Sigmoid colon (tissue), 7 donors: ENCODE data around the gene TTC17. TPM values are rescaled to one million over a fixed set of nuclear protein-coding genes. Genes with fewer than 3 reads are reported as not detected.
"Not testable (repeated sequence)": the region's sequence is repeated elsewhere in the genome, so short reads cannot be mapped to it uniquely, and the experiment has no call there.

Experiments used
- DNase-seq: peaks from one replicate; pipeline ENCODE4 v3.0.0-alpha.2; 2019
- H3K27ac ChIP-seq, 4 donors: fragments of 200-600 bp; sonication (generic); one replicate each; pipeline ENCODE4 v1.5.1; 2016 to 2019; ENCODE audit warnings: mild to moderate bottlenecking in 1 of 4
- H3K27me3 ChIP-seq, 3 donors: fragments of 200-600 bp; sonication (generic); one replicate each; pipeline ENCODE4 v1.5.1; 2019; ENCODE audit warnings: mild to moderate bottlenecking in 1 of 3
- H3K36me3 ChIP-seq, 4 donors: fragments of 200-600 bp; sonication (generic); one replicate each; pipeline ENCODE4 v1.5.1; 2016 to 2019
- H3K4me1 ChIP-seq, 4 donors: fragments of 200-600 bp; sonication (generic); one replicate each; pipeline ENCODE4 v1.5.1; 2017 to 2019
- H3K4me3 ChIP-seq, 4 donors: fragments of 200-600 bp; sonication (generic); one replicate each; pipeline ENCODE4 v1.5.1; 2017 to 2019; ENCODE audit warnings: mild to moderate bottlenecking in 2 of 4, moderate library complexity in 1 of 4
- H3K9me3 ChIP-seq, 4 donors: fragments of 200-600 bp in 3 of 4; sonication (generic) in 3 of 4; one replicate each; pipeline versions ENCODE4 v1.5.1 to v1.6.1; 2013 to 2019
- CTCF ChIP-seq, 4 experiments: fragments of 450-650 bp in 3 of 4; fragments of 200-600 bp in 1 of 4; IDR thresholded peaks; one replicate each; pipeline ENCODE4 v1.5.1; 2016 to 2019; ENCODE audit warnings: antibody characterized with exemption in 4 of 4, mild to moderate bottlenecking in 3 of 4, moderate library complexity in 2 of 4
- EP300 ChIP-seq, 4 donors: sonication (generic); formaldehyde crosslinking; IDR thresholded peaks; one replicate each; pipeline ENCODE4 v1.6.1; 2017; ENCODE audit warnings: antibody characterized with exemption in 4 of 4
- POLR2A ChIP-seq, 2 donors: fragments of 450-650 bp; IDR thresholded peaks; one replicate each; pipeline ENCODE4 v1.6.1; 2016; ENCODE audit warnings: antibody characterized with exemption in 2 of 2, mild to moderate bottlenecking in 2 of 2, moderate library complexity in 2 of 2
- POLR2AphosphoS5 ChIP-seq, 4 donors: sonication (generic); formaldehyde crosslinking; IDR thresholded peaks; one replicate each; pipeline ENCODE4 v1.6.1; 2017; ENCODE audit warnings: antibody characterized with exemption in 4 of 4
- WGBS, 2 donors: extraction: QIAGEN DNeasy Blood & Tissue Kit; methylation state at CpG; one replicate each; pipeline ENCODE4 v1.1.7; 2013; 5-methylcytosine and 5-hydroxymethylcytosine counted together
- intact Hi-C: fragments of 100-400 bp; cut with DNase I; formaldehyde crosslinking; loops from one replicate; pipeline ENCODE4 v1.15.1; 2023
- polyA plus RNA-seq, 3 donors: library from polyadenylated mRNA; stranded (reverse); fragments of 200-250 nt; gene quantifications; one replicate each; pipeline ENCODE4 v1.2.3, GENCODE V29; 2013
- total RNA-seq, 4 donors: library from RNA; depleted of rRNA; stranded (reverse); fragments of >200 nt; gene quantifications; one replicate each; pipeline ENCODE4 v1.1.0, GENCODE V29; 2016
- donor health status: healthy with polysubstance abuse.
- donor health status: Bipolar disorder and iron deficiency.
- donor health status: healthy.

The TTC17 gene
- total and polyA plus RNA-seq, 7 donors = 8.4 to 102 (median 79.2) TPM

GRCh38 chr11:43393765-43394355 lies 35.1 kb downstream of the TTC17 start:
- Histone ChIP-seq H3K4me3 (no peak overlapping the region), H3K27me3 (no peaks in the 10 kb centered on the region), H3K9me3 (no peaks in the 10 kb centered on the region), H3K27ac (no peak overlapping the region), H3K4me1 (no peaks in the 10 kb centered on the region), H3K36me3 (peaks cover 15 to 91% (median 28%) of the 10 kb centered on the region in 4 donors)
- WGBS, 2 donors = 57 to 78% methylated on average over 2 of the region's 2 CpGs
- TF ChIP-seq EP300 (IDR thresholded peaks at IDR 0.05) (no peak), POLR2A (IDR thresholded peaks at IDR 0.05) (no peak), CTCF (IDR thresholded peaks at IDR 0.05) (no peak), POLR2AphosphoS5 (IDR thresholded peaks at IDR 0.05) (no peak)
- no peak for DNase-seq
- intact Hi-C loops = loop anchor here (10.0 kb wide), 1 partner anchor 69 kb away; no protein-coding TSS in a partner anchor

GRCh38 chr11:43396617-43397016 lies 37.9 kb downstream of the TTC17 start:
- Histone ChIP-seq H3K27ac (no peak overlapping the region), H3K4me3 (no peak overlapping the region), H3K27me3 (no peaks in the 10 kb centered on the region), H3K4me1 (no peaks in the 10 kb centered on the region), H3K36me3 (peaks cover 19 to 93% (median 35%) of the 10 kb centered on the region in 4 donors), H3K9me3 (no peaks in the 10 kb centered on the region)
- TF ChIP-seq POLR2AphosphoS5 (IDR thresholded peaks at IDR 0.05) = no peak
- no peak for TF ChIP-seq EP300 (IDR thresholded peaks at IDR 0.05)
- no peak for TF ChIP-seq POLR2A (IDR thresholded peaks at IDR 0.05)
- TF ChIP-seq CTCF (IDR thresholded peaks at IDR 0.05) = no peak
- no peak for DNase-seq
- intact Hi-C loops = loop anchor here (10.0 kb wide), 1 partner anchor 72 kb away; no protein-coding TSS in a partner anchor
- WGBS, 2 donors = 70 to 88% methylated on average over 3 of the region's 3 CpGs

GRCh38 chr11:43397251-43397650 lies 38.5 kb downstream of the TTC17 start:
- no peak for TF ChIP-seq POLR2A (IDR thresholded peaks at IDR 0.05)
- 88 to 94% methylated on average over 3 of the region's 3 CpGs for WGBS, 2 donors
- Histone ChIP-seq H3K4me3 (no peak overlapping the region), H3K9me3 (no peaks in the 10 kb centered on the region), H3K27me3 (no peaks in the 10 kb centered on the region), H3K36me3 (peaks cover 15 to 93% (median 32%) of the 10 kb centered on the region in 4 donors), H3K4me1 (no peaks in the 10 kb centered on the region), H3K27ac (no peak overlapping the region)
- intact Hi-C loops = loop anchor here (10.0 kb wide), 1 partner anchor 72 kb away; no protein-coding TSS in a partner anchor
- DNase-seq = no peak

GRCh38 chr11:43399983-43400630 lies 41.4 kb downstream of the TTC17 start:
- TF ChIP-seq EP300 (IDR thresholded peaks at IDR 0.05) = no peak
- TF ChIP-seq CTCF (IDR thresholded peaks at IDR 0.05) = no peak
- no peak for TF ChIP-seq POLR2A (IDR thresholded peaks at IDR 0.05)
- TF ChIP-seq POLR2AphosphoS5 (IDR thresholded peaks at IDR 0.05) = no peak
- WGBS, 2 donors = 71 to 89% methylated on average over 2 of the region's 2 CpGs
- no peak for DNase-seq
- Histone ChIP-seq H3K36me3 (peaks cover 9 to 93% (median 35%) of the 10 kb centered on the region in 4 donors), H3K9me3 (no peaks in the 10 kb centered on the region), H3K27me3 (no peaks in the 10 kb centered on the region), H3K4me1 (no peaks in the 10 kb centered on the region), H3K4me3 (no peak overlapping the region), H3K27ac (no peak overlapping the region)
- intact Hi-C loops = loop anchor here (10.0 kb wide), 1 partner anchor 75 kb away; no protein-coding TSS in a partner anchor

GRCh38 chr11:43401252-43401651 lies 42.5 kb downstream of the TTC17 start:
- 93 to 97% methylated on average over 6 of the region's 6 CpGs for WGBS, 2 donors
- intact Hi-C loops = no loop called here
- H3K27ac ChIP-seq = no peak overlapping the region
- H3K9me3 ChIP-seq = no peaks in the 10 kb centered on the region
- no peaks in the 10 kb centered on the region for H3K27me3 ChIP-seq
- H3K4me1 ChIP-seq = no peaks in the 10 kb centered on the region
- TF ChIP-seq EP300 (IDR thresholded peaks at IDR 0.05) = no peak
- no peak for TF ChIP-seq CTCF (IDR thresholded peaks at IDR 0.05)
- no peak for TF ChIP-seq POLR2A (IDR thresholded peaks at IDR 0.05)
- no peak overlapping the region for H3K4me3 ChIP-seq
- no peak for DNase-seq
- H3K36me3 ChIP-seq = peaks cover 17 to 96% (median 45%) of the 10 kb centered on the region in 4 donors

GRCh38 chr11:43401811-43402210 lies 43.1 kb downstream of the TTC17 start:
- WGBS, 2 donors = 96 to 98% methylated on average over 4 of the region's 4 CpGs
- intact Hi-C loops, H3K4me3 ChIP-seq, H3K27me3 ChIP-seq, H3K9me3 ChIP-seq, H3K4me1 ChIP-seq, DNase-seq, H3K27ac ChIP-seq: not testable (repeated sequence)
- peaks cover 18 to 96% (median 47%) of the 10 kb centered on the region in 4 donors for H3K36me3 ChIP-seq
